K562 (cell line): ENCODE measurements around the gene DTX2. TPM values are rescaled to one million over a fixed set of nuclear protein-coding genes. Genes with fewer than 3 reads are reported as not detected.
"Not testable (repeated sequence)": the region's sequence is repeated elsewhere in the genome, so short reads cannot be mapped to it uniquely, and the experiment has no call there.

ENCODE experiments used
- ATAC-seq: fragments of 200-7000 bp; cut with Tn5 transposase; 3 replicates; pipeline ENCODE4 v1.9.1; 2020; ENCODE audit warnings: moderate library complexity
- BruUV-seq: library from RNA; stranded (reverse); fragments of 400-500 nt; replicated peaks from 2 replicates; lab custom pipeline; 2021; lab: Mats Ljungman, UMichigan
- CTCF ChIA-PET: fragments of 300-600 bp; formaldehyde crosslinking; extraction: SDS; loops from one replicate; lab custom pipeline; 2021; ENCODE audit warnings: low intra/inter-chr PET ratio; lab: Yijun Ruan, JAX
- POLR2A ChIA-PET: fragments of 300-600, 350-650 bp; sonication (Branson Sonifier 250); formaldehyde crosslinking; extraction: SDS; loops from one replicate; lab custom pipeline; 2021; ENCODE audit warnings: antibody characterized with exemption, inconsistent platforms; lab: Yijun Ruan, JAX
- DNase-seq, 4 experiments: peaks; one replicate each; pipeline versions ENCODE4 v3.0.0 to v3.0.0-alpha.2; 2011 to 2018; ENCODE audit warnings: low spot score in 3 of 4, mixed read lengths in 3 of 4; ENCODE audit errors: extremely low read depth in 1 of 4
- FAIRE-seq: peaks from 2 replicates; lab custom pipeline; 2011; peaks lifted over from hg19 to GRCh38; lab: Jason Lieb, UNC
- H2AFZ ChIP-seq: 2 replicates; pipeline ENCODE4 v1.6.0; 2011; ENCODE audit warnings: low read depth, low read length, control low read depth, inconsistent platforms
- H3K27ac ChIP-seq: fragments of 200-600 bp; 3 replicates; pipeline ENCODE4 v1.8.0; 2011; ENCODE audit warnings: low read depth, mild to moderate bottlenecking, control low read depth, inconsistent platforms, low read length, moderate library complexity, mixed read lengths; ENCODE audit errors: extremely low read depth
- H3K27me3 ChIP-seq, 2 experiments: fragments of 300-600 bp in 1 of 2; 2 replicates in 1 of 2; 3 replicates in 1 of 2; pipeline versions ENCODE4 v1.6.0 to v1.8.0; 2011; ENCODE audit warnings: inconsistent platforms in 2 of 2, low read length in 2 of 2, mild to moderate bottlenecking in 1 of 2, mixed read lengths in 1 of 2, moderate library complexity in 1 of 2; ENCODE audit not compliant: control insufficient read depth in 2 of 2, insufficient read depth in 2 of 2
- H3K36me3 ChIP-seq: fragments of 300-600 bp; 3 replicates; pipeline ENCODE4 v1.8.0; 2011; ENCODE audit warnings: mild to moderate bottlenecking, low read length, inconsistent platforms; ENCODE audit not compliant: control insufficient read depth, insufficient read depth
- H3K4me1 ChIP-seq, 2 experiments: fragments of 200-600 bp in 1 of 2; replicated peaks in 1 of 2; 2 replicates in 1 of 2; 3 replicates in 1 of 2; pipeline versions ENCODE4 v1.5.1 to v1.8.0; 2011; ENCODE audit warnings: inconsistent platforms in 2 of 2, low read length in 2 of 2, mild to moderate bottlenecking in 1 of 2, mixed read lengths in 1 of 2, moderate library complexity in 1 of 2; ENCODE audit not compliant: control insufficient read depth in 2 of 2, insufficient read depth in 2 of 2
- H3K4me2 ChIP-seq: 2 replicates; pipeline ENCODE4 v1.6.1; 2011; ENCODE audit warnings: low read length, control low read depth, inconsistent platforms, mixed read lengths; ENCODE audit not compliant: insufficient read depth
- H3K4me3 ChIP-seq: fragments of 200-600 bp; sonication (generic), shearing (Covaris generic); 2 replicates; pipeline ENCODE4 v1.5.1; 2016; ENCODE audit warnings: control low read depth, inconsistent platforms
- H3K79me2 ChIP-seq: fragments of 200-600 bp; 3 replicates; pipeline ENCODE4 v1.8.0; 2011; ENCODE audit warnings: low read length, inconsistent platforms; ENCODE audit not compliant: control insufficient read depth, insufficient read depth
- H3K9ac ChIP-seq, 2 experiments: 2 replicates each; pipeline versions ENCODE4 v1.6.0 to v1.6.1; 2011; ENCODE audit warnings: low read depth in 2 of 2, low read length in 2 of 2, control low read depth in 1 of 2, inconsistent platforms in 1 of 2, mild to moderate bottlenecking in 1 of 2, mixed read lengths in 1 of 2; ENCODE audit not compliant: insufficient read depth in 1 of 2
- H3K9me1 ChIP-seq: one replicate; pipeline ENCODE4 v1.6.0; 2011; ENCODE audit warnings: inconsistent platforms, mild to moderate bottlenecking, low read length, moderate library complexity; ENCODE audit not compliant: control insufficient read depth, insufficient read depth
- H3K9me3 ChIP-seq: replicated peaks from 2 replicates; pipeline ENCODE4 v1.5.1; 2011; ENCODE audit warnings: low read depth, low read length, inconsistent platforms; ENCODE audit not compliant: control insufficient read depth, insufficient read depth
- H4K20me1 ChIP-seq: replicated peaks from 2 replicates; pipeline ENCODE4 v1.6.1; 2011; ENCODE audit warnings: low read length, inconsistent platforms, mixed read lengths; ENCODE audit not compliant: control insufficient read depth, insufficient read depth
- WGBS: fragments of 100-300 bp; shearing (Covaris generic); methylation state at CpG from one replicate; pipeline ENCODE4 v1.1.6; 2016; ENCODE audit warnings: low coverage, mixed read lengths; ENCODE audit not compliant: insufficient coverage; ENCODE audit errors: missing lambda C conversion rate; 5-methylcytosine and 5-hydroxymethylcytosine counted together
- in situ Hi-C: fragments of 300-500 bp; cut with MboI; formaldehyde crosslinking; loops from 4 replicates; pipeline ENCODE4 v1.15.0; 2018; ENCODE audit warnings: inconsistent platforms, mixed read lengths
- intact Hi-C: fragments of 100-400 bp; cut with micrococcal nuclease; formaldehyde crosslinking; loops from 2 replicates; pipeline ENCODE4 v1.14.2; 2022
- polyA plus RNA-seq, 8 experiments: library from polyadenylated mRNA; depleted of rRNA in 4 of 8; stranded (reverse) in 5 of 8; unstranded in 3 of 8; fragments of >200 nt; fragmentation: Nextera tagmentation in 2 of 8; fragmentation: Illumina TruSeq in 1 of 8; extraction: Ambion mirVana in 2 of 8; extraction: Trizol in 1 of 8; gene quantifications; 2 replicates each; pipeline versions ENCODE4 v1.2.1 to v1.2.3, GENCODE V29; 2011 to 2014; ENCODE audit warnings: inconsistent platforms in 1 of 8, missing spikeins in 1 of 8
- total RNA-seq, 7 experiments: library from RNA; depleted of rRNA in 6 of 7; stranded (reverse); fragments of >200 nt in 6 of 7; fragmentation: Illumina TruSeq in 2 of 7; extraction: Trizol in 2 of 7; gene quantifications; 2 replicates each; pipeline versions ENCODE4 v1.2.1 to v1.2.3, GENCODE V29; 2011 to 2021; ENCODE audit warnings: low replicate concordance in 1 of 7

Gene DTX2
- total and polyA plus RNA-seq, 9 of the 15 experiments (the other 6 are each of a cell fraction or from before 2014, with no cell fraction given): 0.20 to 31.5 (median 9.8) TPM

DNA sequence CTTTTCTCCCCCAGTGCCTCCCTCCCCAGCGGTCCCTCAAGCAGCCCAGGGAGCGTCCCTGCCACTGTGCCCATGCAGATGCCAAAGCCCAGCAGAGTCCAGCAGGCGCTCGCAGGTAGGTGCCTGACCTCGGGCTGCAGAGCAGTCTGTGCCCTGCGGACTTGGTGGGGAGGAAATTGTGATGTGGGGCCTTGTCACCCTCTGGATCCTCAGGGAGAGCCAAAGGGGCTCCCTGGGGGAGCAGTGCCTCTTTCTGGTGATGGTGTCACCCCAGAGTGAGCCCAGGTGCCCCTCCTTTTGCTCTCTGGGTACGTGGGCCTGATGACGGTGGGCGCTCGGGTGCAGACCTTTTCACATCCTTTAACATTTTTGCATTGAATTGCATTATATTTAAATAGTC lies 30.6 kb downstream of the DTX2 start:
- H3K4me2 ChIP-seq, H2AFZ ChIP-seq, DNase-seq, H3K36me3 ChIP-seq, H3K4me1 ChIP-seq, intact Hi-C loops, H3K9me1 ChIP-seq, POLR2A ChIA-PET, ATAC-seq, H3K79me2 ChIP-seq, H3K9me3 ChIP-seq, H3K27me3 ChIP-seq, BruUV-seq, H4K20me1 ChIP-seq, H3K4me3 ChIP-seq, FAIRE-seq, H3K27ac ChIP-seq, CTCF ChIA-PET, in situ Hi-C loops, H3K9ac ChIP-seq: not testable (repeated sequence)
- no CpG with 5 or more reads among the region's 10 CpGs for WGBS

DNA sequence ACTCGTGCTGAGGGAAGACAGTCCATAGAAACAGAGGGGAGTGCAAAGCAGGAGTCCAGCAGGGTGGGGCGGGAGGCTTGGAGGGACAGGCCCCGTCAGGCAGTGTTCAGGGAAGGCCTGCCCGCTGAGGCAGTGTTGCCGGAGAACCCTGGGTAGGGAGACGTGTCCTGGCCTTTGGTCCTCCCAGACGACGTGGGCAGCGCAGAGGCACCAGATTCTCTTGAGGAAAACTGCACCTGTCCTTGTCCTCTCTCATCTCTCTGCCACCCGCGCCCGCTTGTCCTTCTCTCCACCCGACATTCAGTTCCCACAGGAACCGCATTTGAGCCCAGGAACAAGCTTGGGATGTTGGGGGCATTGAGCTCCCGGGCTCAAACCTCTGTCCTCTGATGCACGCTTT lies 34.2 kb downstream of the DTX2 start:
- H2AFZ ChIP-seq, H3K9ac ChIP-seq, H3K9me1 ChIP-seq, POLR2A ChIA-PET, H3K79me2 ChIP-seq, H3K4me3 ChIP-seq, ATAC-seq, BruUV-seq, H3K27ac ChIP-seq, H3K27me3 ChIP-seq, H3K4me1 ChIP-seq, DNase-seq, intact Hi-C loops, CTCF ChIA-PET, H3K36me3 ChIP-seq, H4K20me1 ChIP-seq, in situ Hi-C loops, H3K4me2 ChIP-seq, FAIRE-seq, H3K9me3 ChIP-seq: not testable (repeated sequence)
- 94% methylated on average over 3 of the region's 16 CpGs for WGBS

DNA sequence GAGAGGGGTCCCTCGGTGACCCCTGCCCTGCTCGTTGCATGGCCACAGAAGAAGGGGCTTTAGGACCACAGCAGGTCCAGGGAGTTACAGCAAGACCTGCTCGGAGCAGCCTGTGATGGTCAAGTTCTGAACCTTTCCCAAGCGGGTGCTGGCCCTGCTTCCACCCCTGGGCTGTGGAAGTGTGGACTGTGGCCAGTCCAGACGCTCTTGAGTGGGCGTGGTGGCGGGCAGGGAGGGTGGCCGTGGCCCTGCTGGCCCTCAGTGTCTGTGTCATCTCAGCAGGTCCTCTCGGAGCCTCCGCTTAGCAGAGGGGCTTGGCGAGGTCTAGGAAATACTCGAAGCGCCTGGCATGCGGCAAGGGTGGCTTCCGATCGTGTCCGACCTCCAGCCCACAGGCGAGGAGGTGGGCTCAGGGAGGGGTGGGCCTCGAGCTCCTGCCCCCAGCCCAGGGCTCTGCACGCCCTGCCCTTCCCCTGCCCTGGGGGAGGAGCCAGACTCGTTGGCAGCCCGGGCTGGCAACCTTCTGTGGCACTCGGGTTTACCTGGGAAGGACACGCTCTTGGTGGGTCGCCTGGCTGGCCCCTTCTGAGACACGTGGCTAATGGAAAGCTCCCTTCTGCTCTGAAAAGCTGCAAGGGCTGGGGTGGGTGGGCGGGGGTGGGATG lies 36.5 kb downstream of the DTX2 start:
- intact Hi-C loops, DNase-seq, H3K4me3 ChIP-seq, CTCF ChIA-PET, ATAC-seq, H4K20me1 ChIP-seq, POLR2A ChIA-PET, H3K27ac ChIP-seq, H3K36me3 ChIP-seq, H3K9ac ChIP-seq, H3K9me3 ChIP-seq, H3K9me1 ChIP-seq, H3K27me3 ChIP-seq, H3K79me2 ChIP-seq, H3K4me1 ChIP-seq, H3K4me2 ChIP-seq, BruUV-seq, in situ Hi-C loops, H2AFZ ChIP-seq, FAIRE-seq: not testable (repeated sequence)
- 93% methylated on average over 11 of the region's 27 CpGs for WGBS

DNA sequence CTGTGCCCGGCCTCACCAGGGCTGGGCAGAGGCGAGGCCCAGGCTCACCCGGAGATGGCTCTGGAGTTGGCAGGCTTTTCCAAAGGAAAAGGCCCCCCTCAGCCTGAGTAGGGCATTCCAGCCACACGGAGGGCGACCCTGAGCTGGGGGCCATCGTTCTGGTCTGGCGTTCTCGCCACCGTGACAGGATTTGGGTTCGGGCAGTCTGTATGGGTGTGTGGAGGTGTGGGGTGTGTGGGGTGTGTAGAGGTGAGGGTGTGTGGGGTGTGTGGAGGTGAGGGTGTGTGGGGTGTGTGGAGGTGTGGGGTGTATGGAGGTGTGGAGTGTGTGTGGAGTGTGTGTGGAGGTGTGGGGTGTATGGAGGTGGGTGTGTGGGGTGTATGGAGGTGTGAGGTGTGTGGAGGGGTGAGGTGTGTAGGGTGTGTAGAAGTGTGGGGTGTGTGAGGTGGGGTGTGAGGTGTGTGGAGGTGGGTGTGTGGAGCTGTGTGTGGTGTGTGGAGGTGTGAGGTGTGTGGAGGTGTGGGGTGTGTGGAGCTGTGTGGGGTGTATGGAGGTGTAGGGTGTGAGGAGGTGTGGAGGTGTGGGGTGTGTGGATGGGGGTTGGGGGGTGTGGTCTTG lies 37.2 kb downstream of the DTX2 start:
- in situ Hi-C loops, H4K20me1 ChIP-seq, H3K4me1 ChIP-seq, H3K27me3 ChIP-seq, H3K79me2 ChIP-seq, BruUV-seq, H3K9me1 ChIP-seq, POLR2A ChIA-PET, intact Hi-C loops, H2AFZ ChIP-seq, H3K4me3 ChIP-seq, CTCF ChIA-PET, DNase-seq, H3K9ac ChIP-seq, H3K9me3 ChIP-seq, H3K36me3 ChIP-seq, H3K4me2 ChIP-seq, ATAC-seq, H3K27ac ChIP-seq: not testable (repeated sequence)
- WGBS: no CpG with 5 or more reads among the region's 10 CpGs
- FAIRE-seq: peak; percentile 88
